ENCODE results near the gene MAN1A1. TPM values are rescaled to one million over a fixed set of nuclear protein-coding genes. Genes with fewer than 3 reads are reported as not detected.

The MAN1A1 gene
- polyA plus RNA-seq, 3 donors from 2014 or later, result 33.9 to 64.9 (median 56.7) TPM

GRCh38 chr6:119317007-119317406 lies 32.6 kb downstream of the MAN1A1 start:
- peak overlapping the region in 4 of 6 donors; percentile 37 to 80 (median 66) for H3K27ac Mint-ChIP-seq
- H3K36me3 Mint-ChIP-seq, result peaks cover 0 to 2% (median 0%) of the 10 kb centered on the region in 3 donors
- peaks cover 4 to 17% (median 13%) of the 10 kb centered on the region in 3 donors for H3K27me3 Mint-ChIP-seq (ENCODE audit: low read depth in 3 of 3)
- peak overlapping the region in 1 of 5 donors; percentile 7 for H3K4me3 Mint-ChIP-seq
- H3K9me3 Mint-ChIP-seq, result no peaks in the 10 kb centered on the region
- DNase-seq, result no peak
- H3K4me1 Mint-ChIP-seq, result peaks cover 67 to 82% of the 10 kb centered on the region in 2 donors

DNA sequence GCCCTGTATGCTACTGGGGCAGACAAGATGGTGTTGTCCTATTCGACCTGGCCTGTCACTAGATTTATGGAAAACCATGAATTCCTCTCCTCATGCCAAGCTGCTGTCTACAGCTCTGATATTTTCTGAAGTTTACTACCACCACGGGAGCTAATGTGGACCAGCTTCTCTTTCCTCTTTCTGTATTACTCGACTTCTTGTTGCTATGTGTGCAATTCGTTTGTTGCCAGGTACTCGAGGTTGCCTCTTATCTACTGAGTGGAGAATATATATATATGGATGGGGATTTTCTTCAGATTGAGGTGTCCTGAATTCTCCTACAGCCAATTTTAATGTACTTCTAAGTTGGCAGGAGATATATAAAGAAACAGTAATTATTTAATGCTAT lies 34.7 kb downstream of the MAN1A1 start:
- peak overlapping the region; percentile 72 to 87 (median 84) for H3K4me3 Mint-ChIP-seq
- H3K27ac Mint-ChIP-seq, result peak overlapping the region; percentile 95 to 99 (median 98)
- peak in 1 of 3 donors; percentile 21 for DNase-seq
- peaks cover 2 to 4% (median 3%) of the 10 kb centered on the region in 3 donors for H3K36me3 Mint-ChIP-seq
- H3K9me3 Mint-ChIP-seq, result no peaks in the 10 kb centered on the region
- H3K4me1 Mint-ChIP-seq, result peaks cover 75 to 92% of the 10 kb centered on the region in 2 donors
- peaks cover 4 to 17% (median 16%) of the 10 kb centered on the region in 3 donors for H3K27me3 Mint-ChIP-seq (ENCODE audit: low read depth in 3 of 3)

DNA sequence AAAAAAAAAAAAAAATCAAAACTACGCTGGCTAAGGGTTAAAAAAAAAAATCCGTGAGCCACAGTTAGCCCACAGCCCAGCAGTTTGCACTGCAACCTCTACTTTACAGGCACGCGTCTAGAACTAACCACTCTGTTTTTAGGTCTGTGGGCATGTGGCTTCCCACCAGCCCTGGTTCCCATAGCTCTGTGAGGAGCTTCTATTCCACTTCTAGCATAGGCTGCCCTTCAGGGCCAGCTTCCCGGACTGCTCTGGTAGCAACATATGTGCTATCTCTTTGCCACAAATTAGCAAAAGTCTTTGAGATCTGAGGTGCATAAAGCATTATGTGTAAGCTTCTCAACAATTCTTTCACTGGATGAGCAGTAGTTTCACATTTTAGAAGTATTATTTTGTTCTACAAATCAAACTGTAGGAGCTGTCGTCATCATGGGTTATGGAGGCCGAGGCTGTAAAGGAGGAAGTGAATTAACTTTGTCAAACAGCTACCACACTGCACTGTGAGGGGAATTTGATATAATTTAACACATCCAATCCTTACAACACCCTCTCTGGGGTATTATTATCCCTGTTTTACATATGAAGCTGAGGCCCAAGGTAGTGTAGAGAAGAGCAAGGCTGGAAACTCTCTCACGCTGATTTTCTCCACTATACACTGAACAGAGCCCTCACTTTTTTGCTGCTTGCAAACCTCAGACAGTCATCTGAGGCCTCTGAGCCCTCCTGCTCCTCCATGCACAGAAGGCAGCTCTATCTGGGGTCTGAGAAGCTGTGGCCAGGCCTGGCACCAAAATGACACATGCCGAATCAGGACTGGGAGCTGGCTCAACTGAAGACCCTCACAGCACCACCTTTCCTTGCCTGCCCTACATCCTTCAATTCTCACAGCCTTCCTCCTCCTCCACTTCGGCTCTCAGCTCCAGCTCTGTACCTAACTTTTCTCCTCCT lies 35.4 kb downstream of the MAN1A1 start:
- Mint-ChIP-seq H3K4me1 (peaks cover 80 to 98% of the 10 kb centered on the region in 2 donors), H3K4me3 (peak overlapping the region; percentile 72 to 87 (median 84)), H3K27ac (peak overlapping the region; percentile 95 to 99 (median 98)), H3K9me3 (no peaks in the 10 kb centered on the region), H3K36me3 (peaks cover 2 to 4% (median 3%) of the 10 kb centered on the region in 3 donors), H3K27me3 (ENCODE audit: low read depth in 3 of 3) (peaks cover 4 to 17% (median 16%) of the 10 kb centered on the region in 3 donors)
- peak; percentile 81 to 86 (median 85) for DNase-seq

DNA sequence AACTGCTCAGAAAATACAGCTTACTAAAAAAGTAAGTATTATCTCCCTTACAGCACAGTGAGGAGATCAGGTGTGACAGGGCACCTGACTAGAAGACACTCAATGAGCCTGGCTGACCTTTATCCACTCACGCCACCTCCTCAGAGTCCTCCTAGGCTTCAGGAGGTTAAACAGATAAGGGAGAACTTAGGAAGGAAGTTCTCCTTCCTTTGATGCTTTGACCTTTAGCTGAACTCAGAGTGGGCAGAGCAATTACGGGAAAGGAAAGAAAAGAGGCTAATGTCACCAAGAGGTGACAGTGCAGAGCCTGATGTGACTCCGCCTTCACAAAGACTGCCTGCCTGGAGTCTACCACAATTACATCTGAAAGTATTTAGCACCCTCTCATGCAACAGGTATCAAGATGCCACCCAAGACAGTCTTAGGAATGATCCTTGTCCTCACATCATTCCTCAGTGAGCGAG lies 36.7 kb downstream of the MAN1A1 start:
- H3K4me3 Mint-ChIP-seq, result peak overlapping the region; percentile 72 to 87 (median 84)
- peaks cover 4 to 17% (median 16%) of the 10 kb centered on the region in 3 donors for H3K27me3 Mint-ChIP-seq (ENCODE audit: low read depth in 3 of 3)
- H3K27ac Mint-ChIP-seq, result peak overlapping the region; percentile 95 to 99 (median 98)
- no peaks in the 10 kb centered on the region for H3K9me3 Mint-ChIP-seq
- peak; percentile 29 to 44 (median 38) for DNase-seq
- H3K36me3 Mint-ChIP-seq, result peaks cover 0 to 7% (median 3%) of the 10 kb centered on the region in 3 donors
- H3K4me1 Mint-ChIP-seq, result peaks cover 80 to 91% of the 10 kb centered on the region in 2 donors

GRCh38 chr6:119312441-119312840 lies 37.1 kb downstream of the MAN1A1 start:
- Mint-ChIP-seq H3K27me3 (ENCODE audit: low read depth in 3 of 3) (peaks cover 4 to 17% (median 16%) of the 10 kb centered on the region in 3 donors), H3K27ac (peak overlapping the region; percentile 95 to 99 (median 98)), H3K4me3 (peak overlapping the region; percentile 72 to 87 (median 84)), H3K36me3 (peaks cover 0 to 7% (median 3%) of the 10 kb centered on the region in 3 donors), H3K9me3 (no peaks in the 10 kb centered on the region), H3K4me1 (peaks cover 80 to 93% of the 10 kb centered on the region in 2 donors)
- peak in 2 of 3 donors; percentile 33 to 45 for DNase-seq

GRCh38 chr6:119311514-119312142 lies 37.9 kb downstream of the MAN1A1 start:
- Mint-ChIP-seq H3K27ac (peak overlapping the region; percentile 95 to 99 (median 98)), H3K27me3 (ENCODE audit: low read depth in 3 of 3) (peaks cover 4 to 17% (median 16%) of the 10 kb centered on the region in 3 donors), H3K9me3 (no peaks in the 10 kb centered on the region), H3K4me3 (peak overlapping the region; percentile 68 to 87 (median 84)), H3K36me3 (peaks cover 0 to 7% (median 4%) of the 10 kb centered on the region in 3 donors), H3K4me1 (peaks cover 73 to 86% of the 10 kb centered on the region in 2 donors)
- no peak for DNase-seq

DNA sequence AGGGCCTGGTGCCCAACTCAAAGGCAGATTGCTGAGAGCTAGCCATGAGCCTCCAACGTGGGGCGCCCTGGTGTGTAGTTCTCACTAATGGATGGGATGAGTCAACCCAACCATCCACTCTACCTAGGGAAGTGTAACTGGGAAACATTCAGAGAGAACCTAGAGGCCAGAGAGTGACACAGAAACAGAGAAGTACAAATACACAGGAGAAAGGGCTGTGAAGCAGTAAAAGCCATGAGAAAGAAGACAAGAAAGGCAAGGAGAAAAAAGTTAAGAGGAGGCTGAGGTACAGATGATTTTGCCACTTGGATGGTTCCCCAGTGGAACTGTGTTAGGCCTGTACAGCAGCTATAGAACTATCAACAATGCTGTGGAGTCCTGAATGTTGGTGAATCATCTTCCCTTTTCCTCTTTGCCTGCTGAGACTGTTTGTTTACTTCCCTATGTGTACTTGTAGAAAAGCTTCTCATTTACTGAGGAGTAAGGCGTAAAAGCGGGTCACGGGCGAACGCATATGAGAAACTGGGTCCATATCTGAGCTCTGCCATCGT lies 39.0 kb downstream of the MAN1A1 start:
- no peak for DNase-seq
- H3K36me3 Mint-ChIP-seq, result peaks cover 5 to 11% (median 7%) of the 10 kb centered on the region in 3 donors
- peaks cover 4 to 17% (median 16%) of the 10 kb centered on the region in 3 donors for H3K27me3 Mint-ChIP-seq (ENCODE audit: low read depth in 3 of 3)
- no peaks in the 10 kb centered on the region for H3K9me3 Mint-ChIP-seq
- H3K4me3 Mint-ChIP-seq, result peak overlapping the region in 2 of 5 donors; percentile 23 to 48
- H3K27ac Mint-ChIP-seq, result peak overlapping the region in 4 of 6 donors; percentile 0 to 95 (median 27)
- H3K4me1 Mint-ChIP-seq, result peaks cover 64 to 75% of the 10 kb centered on the region in 2 donors

- DNase-seq, result no peak
- Mint-ChIP-seq H3K27me3 (ENCODE audit: low read depth in 3 of 3) (peaks cover 4 to 13% (median 6%) of the 10 kb centered on the region in 3 donors), H3K4me1 (peaks cover 51 to 61% of the 10 kb centered on the region in 2 donors), H3K27ac (peak overlapping the region in 4 of 6 donors; percentile 2 to 55 (median 26)), H3K9me3 (no peaks in the 10 kb centered on the region), H3K36me3 (peaks cover 7 to 14% (median 9%) of the 10 kb centered on the region in 3 donors), H3K4me3 (peak overlapping the region in 1 of 5 donors; percentile 17)
These were observed 40.4 kb downstream of the MAN1A1 start for GRCh38 chr6:119308991-119309657.

- H3K9me3 Mint-ChIP-seq, result no peaks in the 10 kb centered on the region
- no peak overlapping the region for H3K27ac Mint-ChIP-seq
- peaks cover 9 to 19% (median 11%) of the 10 kb centered on the region in 3 donors for H3K36me3 Mint-ChIP-seq
- H3K4me1 Mint-ChIP-seq, result peaks cover 41 to 59% of the 10 kb centered on the region in 2 donors
- DNase-seq, result no peak
- peaks cover 0 to 7% (median 0%) of the 10 kb centered on the region in 3 donors for H3K27me3 Mint-ChIP-seq (ENCODE audit: low read depth in 3 of 3)
- no peak overlapping the region for H3K4me3 Mint-ChIP-seq
These were observed 41.5 kb downstream of the MAN1A1 start for GRCh38 chr6:119308048-119308570.

DNA sequence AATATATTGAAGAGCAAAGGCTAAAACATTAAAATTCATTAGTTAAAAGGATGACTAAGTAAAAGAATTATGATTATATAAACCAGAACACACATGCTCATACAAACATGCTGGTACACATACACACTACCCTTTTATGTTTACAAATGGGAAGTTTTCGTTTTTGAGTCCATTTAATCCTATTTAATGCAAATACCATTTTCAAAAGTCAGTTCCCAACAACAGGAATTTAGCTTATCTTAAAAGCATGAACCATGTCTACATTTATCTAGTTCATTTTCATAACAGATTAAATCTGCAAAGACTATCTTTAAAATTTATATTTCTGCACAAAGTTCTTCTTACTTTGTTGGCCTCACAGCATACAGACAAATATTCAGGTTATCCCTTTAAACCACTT lies 42.5 kb downstream of the MAN1A1 start:
- Mint-ChIP-seq H3K9me3 (no peaks in the 10 kb centered on the region), H3K27ac (no peak overlapping the region), H3K4me3 (no peak overlapping the region), H3K27me3 (ENCODE audit: low read depth in 3 of 3) (peaks cover 0 to 3% (median 0%) of the 10 kb centered on the region in 3 donors), H3K4me1 (peaks cover 33 to 54% of the 10 kb centered on the region in 2 donors), H3K36me3 (peaks cover 11 to 19% (median 12%) of the 10 kb centered on the region in 3 donors)
- DNase-seq, result no peak

DNA sequence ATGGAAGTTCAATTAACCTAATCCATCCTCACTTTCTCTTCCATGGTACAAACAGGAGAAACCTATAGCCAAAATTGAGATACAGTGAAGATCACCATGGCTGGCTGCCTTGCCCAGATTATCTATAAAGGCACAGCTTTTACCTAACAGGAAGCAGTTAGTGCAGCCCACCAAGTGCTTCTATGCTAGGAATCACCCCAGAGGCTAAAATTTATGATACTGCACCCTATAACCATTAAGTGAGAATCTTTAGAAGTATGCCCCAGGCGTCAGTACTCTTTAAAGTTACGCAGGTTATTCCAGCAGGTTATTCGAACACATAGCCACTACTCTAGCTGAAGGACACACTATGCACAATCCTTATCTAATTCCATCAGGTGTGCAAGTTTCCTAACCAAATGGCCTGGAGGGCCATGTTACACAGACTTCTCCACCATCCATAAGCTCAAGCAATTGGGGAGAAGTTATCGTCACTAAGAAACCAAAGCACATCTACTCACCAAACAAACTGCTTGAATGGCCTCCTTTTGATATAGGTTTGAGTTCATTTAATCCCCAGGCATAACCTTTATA lies 43.1 kb downstream of the MAN1A1 start:
- Mint-ChIP-seq H3K27ac (no peak overlapping the region), H3K4me3 (no peak overlapping the region), H3K27me3 (ENCODE audit: low read depth in 3 of 3) (peaks cover 0 to 2% (median 0%) of the 10 kb centered on the region in 3 donors), H3K4me1 (peaks cover 27 to 48% of the 10 kb centered on the region in 2 donors), H3K9me3 (no peaks in the 10 kb centered on the region), H3K36me3 (peaks cover 11 to 19% (median 12%) of the 10 kb centered on the region in 3 donors)
- DNase-seq, result no peak

DNA sequence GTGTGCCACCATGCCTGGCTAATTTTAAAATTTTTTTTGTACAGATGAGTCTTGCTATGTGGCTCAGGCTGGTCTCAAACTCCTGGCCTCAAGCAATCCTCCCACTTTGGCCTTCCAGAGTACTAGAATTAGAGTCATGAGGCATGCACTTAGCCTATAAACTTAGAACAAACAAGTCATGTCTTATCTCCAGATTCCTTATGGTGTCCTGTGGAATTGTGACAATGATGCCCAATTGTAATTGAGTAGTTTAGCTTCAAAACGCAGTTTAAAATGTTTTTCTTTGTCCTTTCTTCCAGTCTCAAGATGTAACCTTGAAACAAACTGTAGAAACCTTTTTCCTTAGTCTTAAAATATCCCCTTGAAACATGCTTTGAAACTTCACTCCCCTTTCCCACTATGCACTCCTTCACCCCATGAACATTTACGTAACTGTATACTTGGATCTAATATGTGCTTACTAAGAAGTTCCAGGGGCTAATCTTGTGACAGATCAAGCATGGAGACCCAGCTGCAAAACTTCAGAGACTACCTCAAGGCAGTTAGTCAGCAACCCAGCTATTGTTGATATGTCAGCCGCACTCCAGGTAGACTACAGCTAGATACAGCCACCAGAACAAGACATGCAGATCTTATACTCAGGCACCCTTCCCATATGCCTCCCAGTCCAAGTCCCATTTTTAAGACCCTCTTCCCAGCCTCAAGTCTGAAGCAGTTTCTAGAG lies 46.2 kb downstream of the MAN1A1 start:
- Mint-ChIP-seq H3K27ac (peak overlapping the region in 1 of 6 donors; percentile 45), H3K9me3 (no peaks in the 10 kb centered on the region), H3K27me3 (ENCODE audit: low read depth in 3 of 3) (peaks cover 0 to 1% (median 0%) of the 10 kb centered on the region in 3 donors), H3K4me1 (peaks cover 8 to 21% of the 10 kb centered on the region in 2 donors), H3K36me3 (peaks cover 7 to 16% (median 12%) of the 10 kb centered on the region in 3 donors), H3K4me3 (no peak overlapping the region)
- no peak for DNase-seq

All from immature natural killer cell (primary cell).